SH-SY5Y (cell line): ENCODE results near the gene FEM1A.

Experiments
- GATA2 ChIP-seq: IDR thresholded peaks from 2 replicates; pipeline ENCODE4 v1.6.1; 2011; ENCODE audit warnings: mild to moderate bottlenecking, low read depth, low read length
- GATA3 ChIP-seq: IDR thresholded peaks from 2 replicates; pipeline ENCODE4 v1.6.1; 2011; ENCODE audit warnings: low read depth, mild to moderate bottlenecking, low read length, moderate library complexity

- TF ChIP-seq GATA2 (no peak), GATA3 (no peak)
Measured at GRCh38 chr19:4847190-4847973, 55.8 kb downstream of the FEM1A start.
